ENCODE measurements around the gene LCT.

Gene LCT

DNA sequence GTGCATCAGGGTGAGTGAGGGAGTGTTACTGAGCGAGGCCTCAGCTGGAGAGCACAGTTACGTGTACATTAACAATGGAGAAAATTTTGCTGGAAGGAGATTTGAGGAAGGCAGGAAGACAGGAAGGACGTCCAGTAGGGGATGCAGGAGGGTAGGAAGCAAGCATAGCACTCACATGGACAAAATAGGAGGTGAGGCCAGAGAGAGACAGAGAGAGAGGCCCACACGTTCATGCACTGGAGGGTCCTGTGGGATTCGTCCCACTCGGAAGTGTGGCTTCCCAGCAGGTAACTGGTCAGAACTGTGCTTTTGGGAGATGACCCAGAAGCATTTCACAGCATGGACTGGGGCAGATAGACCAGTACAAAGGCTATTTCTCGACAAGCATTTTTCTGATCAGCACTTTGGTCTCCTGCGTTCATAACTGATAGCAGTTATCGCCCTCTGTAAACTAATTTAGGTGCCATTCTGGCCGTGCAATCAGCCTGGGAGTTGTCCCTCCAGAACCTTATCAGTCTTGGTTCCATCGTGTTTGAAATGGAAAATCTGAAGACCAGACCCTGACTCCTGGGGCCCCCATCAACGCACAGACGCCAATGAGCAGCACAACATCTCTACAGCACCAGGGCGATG, 5.7 kb downstream of the LCT start:
- no peak for ATAC-seq
- TF ChIP-seq ISL1 (CRISPR knock-in tag; IDR thresholded peaks at IDR 0.05): no peak
- no peak for TF ChIP-seq ESRRG (CRISPR knock-in tag; IDR thresholded peaks at IDR 0.05)
- no peak for TF ChIP-seq BACH2 (CRISPR knock-in tag; IDR thresholded peaks at IDR 0.05; ENCODE audit: borderline replicate concordance)
- TF ChIP-seq GLIS3 (CRISPR knock-in tag; IDR thresholded peaks at IDR 0.05): no peak
- TF ChIP-seq, protein P1, sequence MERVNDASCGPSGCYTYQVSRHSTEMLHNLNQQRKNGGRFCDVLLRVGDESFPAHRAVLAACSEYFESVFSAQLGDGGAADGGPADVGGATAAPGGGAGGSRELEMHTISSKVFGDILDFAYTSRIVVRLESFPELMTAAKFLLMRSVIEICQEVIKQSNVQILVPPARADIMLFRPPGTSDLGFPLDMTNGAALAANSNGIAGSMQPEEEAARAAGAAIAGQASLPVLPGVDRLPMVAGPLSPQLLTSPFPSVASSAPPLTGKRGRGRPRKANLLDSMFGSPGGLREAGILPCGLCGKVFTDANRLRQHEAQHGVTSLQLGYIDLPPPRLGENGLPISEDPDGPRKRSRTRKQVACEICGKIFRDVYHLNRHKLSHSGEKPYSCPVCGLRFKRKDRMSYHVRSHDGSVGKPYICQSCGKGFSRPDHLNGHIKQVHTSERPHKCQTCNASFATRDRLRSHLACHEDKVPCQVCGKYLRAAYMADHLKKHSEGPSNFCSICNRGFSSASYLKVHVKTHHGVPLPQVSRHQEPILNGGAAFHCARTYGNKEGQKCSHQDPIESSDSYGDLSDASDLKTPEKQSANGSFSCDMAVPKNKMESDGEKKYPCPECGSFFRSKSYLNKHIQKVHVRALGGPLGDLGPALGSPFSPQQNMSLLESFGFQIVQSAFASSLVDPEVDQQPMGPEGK (CRISPR knock-in tag; IDR thresholded peaks at IDR 0.05; ENCODE audit: borderline replicate concordance): no peak
- no peak for TF ChIP-seq ZNF8 (CRISPR knock-in tag; IDR thresholded peaks at IDR 0.05)
- TF ChIP-seq, protein P2, sequence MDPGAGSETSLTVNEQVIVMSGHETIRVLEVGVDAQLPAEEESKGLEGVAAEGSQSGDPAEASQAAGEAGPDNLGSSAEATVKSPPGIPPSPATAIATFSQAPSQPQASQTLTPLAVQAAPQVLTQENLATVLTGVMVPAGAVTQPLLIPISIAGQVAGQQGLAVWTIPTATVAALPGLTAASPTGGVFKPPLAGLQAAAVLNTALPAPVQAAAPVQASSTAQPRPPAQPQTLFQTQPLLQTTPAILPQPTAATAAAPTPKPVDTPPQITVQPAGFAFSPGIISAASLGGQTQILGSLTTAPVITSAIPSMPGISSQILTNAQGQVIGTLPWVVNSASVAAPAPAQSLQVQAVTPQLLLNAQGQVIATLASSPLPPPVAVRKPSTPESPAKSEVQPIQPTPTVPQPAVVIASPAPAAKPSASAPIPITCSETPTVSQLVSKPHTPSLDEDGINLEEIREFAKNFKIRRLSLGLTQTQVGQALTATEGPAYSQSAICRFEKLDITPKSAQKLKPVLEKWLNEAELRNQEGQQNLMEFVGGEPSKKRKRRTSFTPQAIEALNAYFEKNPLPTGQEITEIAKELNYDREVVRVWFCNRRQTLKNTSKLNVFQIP (CRISPR knock-in tag; IDR thresholded peaks at IDR 0.05; ENCODE audit: borderline replicate concordance, low read depth): no peak
- TF ChIP-seq, protein P3, sequence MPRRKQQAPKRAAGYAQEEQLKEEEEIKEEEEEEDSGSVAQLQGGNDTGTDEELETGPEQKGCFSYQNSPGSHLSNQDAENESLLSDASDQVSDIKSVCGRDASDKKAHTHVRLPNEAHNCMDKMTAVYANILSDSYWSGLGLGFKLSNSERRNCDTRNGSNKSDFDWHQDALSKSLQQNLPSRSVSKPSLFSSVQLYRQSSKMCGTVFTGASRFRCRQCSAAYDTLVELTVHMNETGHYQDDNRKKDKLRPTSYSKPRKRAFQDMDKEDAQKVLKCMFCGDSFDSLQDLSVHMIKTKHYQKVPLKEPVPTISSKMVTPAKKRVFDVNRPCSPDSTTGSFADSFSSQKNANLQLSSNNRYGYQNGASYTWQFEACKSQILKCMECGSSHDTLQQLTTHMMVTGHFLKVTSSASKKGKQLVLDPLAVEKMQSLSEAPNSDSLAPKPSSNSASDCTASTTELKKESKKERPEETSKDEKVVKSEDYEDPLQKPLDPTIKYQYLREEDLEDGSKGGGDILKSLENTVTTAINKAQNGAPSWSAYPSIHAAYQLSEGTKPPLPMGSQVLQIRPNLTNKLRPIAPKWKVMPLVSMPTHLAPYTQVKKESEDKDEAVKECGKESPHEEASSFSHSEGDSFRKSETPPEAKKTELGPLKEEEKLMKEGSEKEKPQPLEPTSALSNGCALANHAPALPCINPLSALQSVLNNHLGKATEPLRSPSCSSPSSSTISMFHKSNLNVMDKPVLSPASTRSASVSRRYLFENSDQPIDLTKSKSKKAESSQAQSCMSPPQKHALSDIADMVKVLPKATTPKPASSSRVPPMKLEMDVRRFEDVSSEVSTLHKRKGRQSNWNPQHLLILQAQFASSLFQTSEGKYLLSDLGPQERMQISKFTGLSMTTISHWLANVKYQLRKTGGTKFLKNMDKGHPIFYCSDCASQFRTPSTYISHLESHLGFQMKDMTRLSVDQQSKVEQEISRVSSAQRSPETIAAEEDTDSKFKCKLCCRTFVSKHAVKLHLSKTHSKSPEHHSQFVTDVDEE (CRISPR knock-in tag; IDR thresholded peaks at IDR 0.05): no peak
- no peak for TF ChIP-seq ZNF70 (CRISPR knock-in tag; IDR thresholded peaks at IDR 0.05)
- no peak for TF ChIP-seq SNAI2 (CRISPR knock-in tag; IDR thresholded peaks at IDR 0.05)
- no peak for TF ChIP-seq RARB (CRISPR knock-in tag; IDR thresholded peaks at IDR 0.05)

DNA sequence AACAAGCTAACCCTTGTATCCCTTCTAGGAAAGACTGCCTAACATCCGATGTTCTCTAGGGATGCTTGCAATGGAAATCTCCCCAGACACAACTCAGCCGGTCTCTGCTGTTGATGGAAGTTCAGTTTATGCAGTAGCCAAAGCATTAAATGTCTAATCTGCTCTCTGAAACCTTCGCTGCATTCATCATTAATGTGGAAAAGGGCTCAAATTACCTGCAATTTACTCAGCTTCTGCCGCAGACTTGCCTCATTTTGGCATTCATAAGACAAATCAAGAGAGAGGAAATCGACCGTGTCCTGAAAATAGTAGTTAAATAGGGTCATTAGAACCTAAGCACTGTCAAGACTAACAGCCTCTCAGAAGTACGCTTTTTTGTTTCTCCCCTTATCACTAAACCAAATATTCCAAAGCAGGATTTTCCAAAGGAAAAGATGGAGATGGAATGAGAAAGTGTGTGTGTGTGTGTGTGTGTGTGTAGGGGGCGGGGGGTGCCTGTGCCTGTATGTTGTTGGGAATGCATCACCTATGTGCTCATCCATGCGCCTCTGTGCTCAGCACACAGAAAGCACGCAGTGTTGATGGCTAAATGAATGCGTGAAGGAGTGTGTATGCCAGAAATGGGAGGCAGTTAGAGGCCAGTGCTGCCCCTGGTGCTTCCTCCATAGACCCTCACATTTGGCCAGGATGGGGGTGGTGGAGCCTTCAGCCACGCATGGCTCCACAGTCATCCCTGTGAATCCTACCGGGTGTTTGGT, 7.4 kb downstream of the LCT start:
- TF ChIP-seq GLIS3 (CRISPR knock-in tag; IDR thresholded peaks at IDR 0.05): no peak
- no peak for TF ChIP-seq TCF4 (CRISPR knock-in tag; IDR thresholded peaks at IDR 0.05; ENCODE audit: borderline replicate concordance)
- no peak for TF ChIP-seq RARB (CRISPR knock-in tag; IDR thresholded peaks at IDR 0.05)
- TF ChIP-seq, protein P2 (CRISPR knock-in tag; IDR thresholded peaks at IDR 0.05; ENCODE audit: borderline replicate concordance, low read depth): no peak
- TF ChIP-seq BACH2 (CRISPR knock-in tag; IDR thresholded peaks at IDR 0.05; ENCODE audit: borderline replicate concordance): no peak
- TF ChIP-seq ZNF8 (CRISPR knock-in tag; IDR thresholded peaks at IDR 0.05): no peak
- no peak for TF ChIP-seq PPARA (CRISPR knock-in tag; IDR thresholded peaks at IDR 0.05; ENCODE audit: borderline replicate concordance)
- TF ChIP-seq ZNF70 (CRISPR knock-in tag; IDR thresholded peaks at IDR 0.05): no peak
- TF ChIP-seq, protein P4, sequence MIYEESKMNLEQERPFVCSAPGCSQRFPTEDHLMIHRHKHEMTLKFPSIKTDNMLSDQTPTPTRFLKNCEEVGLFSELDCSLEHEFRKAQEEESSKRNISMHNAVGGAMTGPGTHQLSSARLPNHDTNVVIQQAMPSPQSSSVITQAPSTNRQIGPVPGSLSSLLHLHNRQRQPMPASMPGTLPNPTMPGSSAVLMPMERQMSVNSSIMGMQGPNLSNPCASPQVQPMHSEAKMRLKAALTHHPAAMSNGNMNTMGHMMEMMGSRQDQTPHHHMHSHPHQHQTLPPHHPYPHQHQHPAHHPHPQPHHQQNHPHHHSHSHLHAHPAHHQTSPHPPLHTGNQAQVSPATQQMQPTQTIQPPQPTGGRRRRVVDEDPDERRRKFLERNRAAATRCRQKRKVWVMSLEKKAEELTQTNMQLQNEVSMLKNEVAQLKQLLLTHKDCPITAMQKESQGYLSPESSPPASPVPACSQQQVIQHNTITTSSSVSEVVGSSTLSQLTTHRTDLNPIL (CRISPR knock-in tag; IDR thresholded peaks at IDR 0.05; ENCODE audit: low read depth): no peak
- ATAC-seq: no peak

DNA sequence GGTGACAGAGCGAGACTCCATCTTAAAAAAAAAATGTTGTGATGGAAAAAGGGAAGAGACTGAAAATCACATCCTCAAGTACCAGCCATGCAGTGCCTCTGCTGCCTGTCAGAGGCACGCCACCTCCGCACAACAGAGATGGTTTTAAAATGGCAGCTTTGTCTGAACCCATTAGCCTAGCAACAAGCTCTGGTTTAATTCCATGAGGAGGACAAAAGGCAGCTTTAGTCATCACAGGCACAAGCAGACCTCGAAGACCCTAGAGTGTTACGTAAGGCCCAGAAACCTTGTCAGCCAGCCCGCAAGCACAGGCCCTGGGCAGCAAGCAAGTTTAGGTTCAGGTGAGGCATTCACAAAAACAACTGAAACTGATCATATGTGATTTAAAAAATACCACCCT, 10.4 kb downstream of the LCT start:
- no peak for ATAC-seq
- TF ChIP-seq, protein P1 (CRISPR knock-in tag; IDR thresholded peaks at IDR 0.05; ENCODE audit: borderline replicate concordance): no peak
- no peak for TF ChIP-seq ESRRG (CRISPR knock-in tag; IDR thresholded peaks at IDR 0.05)
- TF ChIP-seq, protein P2 (CRISPR knock-in tag; IDR thresholded peaks at IDR 0.05; ENCODE audit: borderline replicate concordance, low read depth): no peak
- no peak for TF ChIP-seq ISL1 (CRISPR knock-in tag; IDR thresholded peaks at IDR 0.05)
- TF ChIP-seq ZNF565 (CRISPR knock-in tag; conservative IDR thresholded peaks at IDR 0.05; ENCODE audit: low read depth): no peak
- no peak for TF ChIP-seq CSDC2 (CRISPR knock-in tag; IDR thresholded peaks at IDR 0.05)
- TF ChIP-seq, protein P5, sequence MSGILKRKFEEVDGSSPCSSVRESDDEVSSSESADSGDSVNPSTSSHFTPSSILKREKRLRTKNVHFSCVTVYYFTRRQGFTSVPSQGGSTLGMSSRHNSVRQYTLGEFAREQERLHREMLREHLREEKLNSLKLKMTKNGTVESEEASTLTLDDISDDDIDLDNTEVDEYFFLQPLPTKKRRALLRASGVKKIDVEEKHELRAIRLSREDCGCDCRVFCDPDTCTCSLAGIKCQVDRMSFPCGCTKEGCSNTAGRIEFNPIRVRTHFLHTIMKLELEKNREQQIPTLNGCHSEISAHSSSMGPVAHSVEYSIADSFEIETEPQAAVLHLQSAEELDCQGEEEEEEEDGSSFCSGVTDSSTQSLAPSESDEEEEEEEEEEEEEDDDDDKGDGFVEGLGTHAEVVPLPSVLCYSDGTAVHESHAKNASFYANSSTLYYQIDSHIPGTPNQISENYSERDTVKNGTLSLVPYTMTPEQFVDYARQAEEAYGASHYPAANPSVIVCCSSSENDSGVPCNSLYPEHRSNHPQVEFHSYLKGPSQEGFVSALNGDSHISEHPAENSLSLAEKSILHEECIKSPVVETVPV (CRISPR knock-in tag; IDR thresholded peaks at IDR 0.05): no peak
- no peak for TF ChIP-seq ZNF8 (CRISPR knock-in tag; IDR thresholded peaks at IDR 0.05)
- TF ChIP-seq ARNTL (CRISPR knock-in tag; IDR thresholded peaks at IDR 0.05; ENCODE audit: borderline replicate concordance, low read depth): no peak
- TF ChIP-seq ZFP30 (CRISPR knock-in tag; IDR thresholded peaks at IDR 0.05): no peak
- TF ChIP-seq ZNF70 (CRISPR knock-in tag; IDR thresholded peaks at IDR 0.05): no peak
- no peak for TF ChIP-seq TCF4 (CRISPR knock-in tag; IDR thresholded peaks at IDR 0.05; ENCODE audit: borderline replicate concordance)
- no peak for TF ChIP-seq ZC3H10 (CRISPR knock-in tag; IDR thresholded peaks at IDR 0.05)
- no peak for TF ChIP-seq SNAI2 (CRISPR knock-in tag; IDR thresholded peaks at IDR 0.05)
- no peak for TF ChIP-seq PPARA (CRISPR knock-in tag; IDR thresholded peaks at IDR 0.05; ENCODE audit: borderline replicate concordance)
